ENCODE results near the gene CALHM1. TPM values are rescaled to one million over a fixed set of nuclear protein-coding genes. Genes with fewer than 3 reads are reported as not detected.
A peak's percentile ranks its signal among the peaks of the same experiment; 100 is the strongest.

Gene CALHM1
- total and polyA plus RNA-seq, 2 of the 13 experiments (the other 11 are each of a cell fraction or from before 2014, with no cell fraction given): 0.04 TPM; not detected in 1

DNA sequence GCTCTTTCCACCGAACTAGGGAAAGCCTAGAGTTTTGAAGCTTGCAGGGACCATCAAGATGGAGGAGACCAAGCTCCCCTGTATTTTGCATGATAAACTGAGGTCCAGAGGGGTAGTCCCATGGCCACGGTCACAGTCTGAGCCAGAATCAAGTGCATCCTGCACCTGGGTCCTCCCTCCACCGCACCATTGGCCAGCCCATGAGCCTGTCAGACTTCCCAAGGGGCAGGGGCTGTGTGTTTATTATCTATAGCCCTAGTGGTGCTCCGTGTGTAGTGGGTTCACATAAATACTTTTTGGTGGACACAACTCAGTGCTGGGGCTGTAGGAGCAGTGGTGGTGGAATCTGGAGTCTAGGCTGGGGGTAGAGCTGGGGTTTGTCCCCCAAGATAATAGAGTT is 16.7 kb upstream of the CALHM1 start:
- H2AFZ ChIP-seq (ENCODE audit: low read length): no peak overlapping the region
- CTCF ChIA-PET (ENCODE audit: low intra/inter-chr PET ratio, low total read pairs): no interaction called here
- no peak for DNase-seq (ENCODE audit: low spot score)
- 0% methylated on average over 2 of the region's 4 CpGs for WGBS (ENCODE audit: low lambda C conversion rate)
- H3K4me1 ChIP-seq (ENCODE audit: insufficient read depth, low read length): peaks cover 25% of the 10 kb centered on the region
- no peak for FAIRE-seq
- H3K4me2 ChIP-seq (ENCODE audit: low read depth, low read length): no peak overlapping the region
- no peak overlapping the region for H3K9ac ChIP-seq (ENCODE audit: insufficient read depth, low read depth, low read length)
- no TSS peak for BruUV-seq (replicated peaks)
- no peak overlapping the region for H3K27ac ChIP-seq (ENCODE audit: extremely low read length, insufficient read depth, low read length)
- no peaks in the 10 kb centered on the region for H3K9me3 ChIP-seq (ENCODE audit: low read length)
- TF ChIP-seq CC2D1A (CRISPR knock-in tag; IDR thresholded peaks at IDR 0.05) (no peak), RELA (CRISPR knock-in tag; IDR thresholded peaks at IDR 0.05) (no peak), ZNF33A (CRISPR knock-in tag; IDR thresholded peaks at IDR 0.05; ENCODE audit: borderline replicate concordance) (no peak)
- H3K27me3 ChIP-seq (ENCODE audit: control insufficient read depth in 1 of 2, insufficient read depth in 2 of 2, low read length in 2 of 2): peaks cover 6 to 38% of the 10 kb centered on the region in 2 experiments
- ATAC-seq: peak; percentile 26; the same call in 2 of the 3 replicates
- H4K20me1 ChIP-seq (ENCODE audit: insufficient read depth, low read length): no peaks in the 10 kb centered on the region
- no peaks in the 10 kb centered on the region for H3K36me3 ChIP-seq (replicated peaks in 1 of 2; ENCODE audit: control insufficient read depth in 1 of 2, insufficient read depth in 2 of 2, low read length in 2 of 2)
- H3K79me2 ChIP-seq (ENCODE audit: insufficient read depth, low read length): no peaks in the 10 kb centered on the region
- in situ Hi-C loops (cut with HindIII; ENCODE audit: extremely low pct_ligation_motif_present, low pct_unique_long_range_greater_than_20kb): no loop called here
- intact Hi-C loops (cut with micrococcal nuclease; ENCODE audit: unreplicated experiment): no loop called here
- no peak overlapping the region for H3K4me3 ChIP-seq (replicated peaks in 1 of 3; ENCODE audit: insufficient read depth in 1 of 3, low read depth in 2 of 3, low read length in 3 of 3)
- POLR2A ChIA-PET: no interaction called here

DNA sequence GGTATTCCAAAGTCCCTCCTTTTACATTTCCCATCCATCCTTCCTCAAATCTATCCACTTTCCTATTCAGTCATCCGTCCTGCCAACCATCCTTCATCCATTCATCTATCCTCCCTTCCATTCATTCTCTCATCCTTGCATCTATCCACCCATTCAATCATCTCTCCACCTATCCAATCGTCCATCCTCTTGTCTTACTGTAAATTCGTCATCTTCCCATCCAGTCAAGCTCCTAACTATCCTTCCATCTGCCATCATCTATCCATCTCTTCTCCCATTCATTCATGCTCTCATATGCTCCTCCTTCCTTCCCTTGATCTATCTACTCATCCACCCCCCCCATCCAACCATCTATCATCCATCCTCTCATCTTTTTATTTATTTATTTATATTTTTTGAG is 15.4 kb upstream of the CALHM1 start:
- no peak overlapping the region for H2AFZ ChIP-seq (ENCODE audit: low read length)
- ChIA-PET POLR2A (no interaction called here), CTCF (ENCODE audit: low intra/inter-chr PET ratio, low total read pairs) (no interaction called here)
- no TSS peak for BruUV-seq (replicated peaks)
- no peak for FAIRE-seq
- no peak for DNase-seq (ENCODE audit: low spot score)
- H3K4me3 ChIP-seq (replicated peaks in 1 of 3; ENCODE audit: insufficient read depth in 1 of 3, low read depth in 2 of 3, low read length in 3 of 3): no peak overlapping the region
- H3K27ac ChIP-seq (ENCODE audit: extremely low read length, insufficient read depth, low read length): no peak overlapping the region
- H4K20me1 ChIP-seq (ENCODE audit: insufficient read depth, low read length): no peaks in the 10 kb centered on the region
- peaks cover 3 to 39% of the 10 kb centered on the region in 2 experiments; a peak in 4 of 5 replicates for H3K27me3 ChIP-seq (ENCODE audit: control insufficient read depth in 1 of 2, insufficient read depth in 2 of 2, low read length in 2 of 2)
- no peaks in the 10 kb centered on the region for H3K9me3 ChIP-seq (ENCODE audit: low read length)
- intact Hi-C loops (cut with micrococcal nuclease; ENCODE audit: unreplicated experiment): no loop called here
- no peak overlapping the region for H3K4me2 ChIP-seq (ENCODE audit: low read depth, low read length)
- no peaks in the 10 kb centered on the region for H3K79me2 ChIP-seq (ENCODE audit: insufficient read depth, low read length)
- no peak for ATAC-seq
- H3K4me1 ChIP-seq (ENCODE audit: insufficient read depth, low read length): peaks cover 23% of the 10 kb centered on the region
- in situ Hi-C loops (cut with HindIII; ENCODE audit: extremely low pct_ligation_motif_present, low pct_unique_long_range_greater_than_20kb): no loop called here
- WGBS (ENCODE audit: low lambda C conversion rate): 12% methylated on average over 3 of the region's 3 CpGs
- no peaks in the 10 kb centered on the region for H3K36me3 ChIP-seq (replicated peaks in 1 of 2; ENCODE audit: control insufficient read depth in 1 of 2, insufficient read depth in 2 of 2, low read length in 2 of 2)
- no peak overlapping the region for H3K9ac ChIP-seq (ENCODE audit: insufficient read depth, low read depth, low read length)
- TF ChIP-seq, protein P1, sequence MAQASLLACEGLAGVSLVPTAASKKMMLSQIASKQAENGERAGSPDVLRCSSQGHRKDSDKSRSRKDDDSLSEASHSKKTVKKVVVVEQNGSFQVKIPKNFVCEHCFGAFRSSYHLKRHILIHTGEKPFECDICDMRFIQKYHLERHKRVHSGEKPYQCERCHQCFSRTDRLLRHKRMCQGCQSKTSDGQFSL (CRISPR knock-in tag; IDR thresholded peaks at IDR 0.05): no peak
- no peak for TF ChIP-seq BHLHE40 (IDR thresholded peaks at IDR 0.05; ENCODE audit: low read length)
- TF ChIP-seq BRD4 (CRISPR knock-in tag; IDR thresholded peaks at IDR 0.05): no peak

All from HepG2 (cell line).